Activated T-cell treated with anti-CD3 and anti-CD28 coated beads for 4 hours (primary cell): Measurements from ENCODE around the gene JCHAIN.
A peak's percentile ranks its signal among the peaks of the same experiment; 100 is the strongest.
"Not testable (repeated sequence)": the region's sequence is repeated elsewhere in the genome, so short reads cannot be mapped to it uniquely, and the experiment has no call there.

Experiments used
- DNase-seq: peaks from one replicate; pipeline ENCODE4 v3.0.0-alpha.2; 2020

The JCHAIN gene

GRCh38 chr4:70666369-70666768 lies at the start of gene JCHAIN:
TSS of gene JCHAIN (minus strand) at chr4:70666508. CDS start at chr4:70666490, 18 bp downstream.
- no peak for DNase-seq

DNA sequence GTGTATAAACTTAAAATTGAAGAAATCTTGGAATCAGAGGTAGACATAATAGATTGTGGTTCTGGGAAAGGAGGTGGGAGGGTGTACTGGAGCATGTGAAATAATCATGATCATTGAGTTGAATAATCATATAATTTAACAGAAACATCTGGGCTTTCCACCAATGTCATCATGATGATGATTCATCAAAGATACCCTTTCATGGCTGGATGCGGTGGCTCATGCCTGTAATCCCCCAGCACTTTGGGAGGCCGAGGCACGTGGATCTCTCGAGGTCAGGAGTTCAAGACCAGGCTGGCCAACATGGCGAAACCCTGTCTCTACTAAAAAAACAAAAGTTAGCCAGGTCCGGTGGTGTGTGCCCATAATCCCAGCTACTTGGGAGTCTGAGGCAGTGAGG lies 48.8 kb upstream of the JCHAIN start:
- DNase-seq = no peak

DNA sequence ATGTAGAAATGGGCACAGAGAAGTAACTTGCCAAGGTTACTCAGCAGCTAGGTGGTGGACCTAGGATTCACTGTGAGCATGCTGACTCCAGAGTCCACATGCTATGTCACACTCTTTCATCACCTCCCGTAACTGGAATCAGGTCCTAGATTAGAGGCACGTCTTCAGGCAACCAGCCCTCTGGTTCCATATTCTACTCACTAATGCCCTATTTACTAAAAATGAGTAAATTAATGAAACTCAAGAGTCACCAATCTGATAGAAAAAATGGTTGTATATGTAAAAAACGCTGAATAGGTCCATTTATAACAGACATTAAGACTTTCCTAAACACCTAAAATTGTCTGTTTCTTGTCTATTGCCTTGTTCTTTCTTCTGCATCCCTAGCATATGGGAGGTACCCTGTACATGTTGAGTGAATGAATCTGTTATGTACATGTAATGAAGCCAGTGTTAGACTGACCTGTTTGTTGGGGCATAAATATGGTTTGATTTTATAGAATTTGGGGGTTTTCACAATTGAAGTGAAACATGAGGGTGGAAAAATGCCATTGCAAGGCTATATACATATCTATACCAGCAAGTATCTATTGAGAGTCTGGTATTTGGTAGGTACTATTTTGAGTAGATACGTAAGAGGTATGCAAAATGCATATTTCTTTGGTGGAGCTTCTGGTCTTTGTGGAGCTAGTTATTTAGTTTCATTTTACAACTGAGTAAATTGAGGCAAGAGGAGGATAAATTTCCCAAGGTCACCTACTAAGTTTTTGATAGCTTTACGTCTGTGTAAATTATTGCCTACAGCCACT lies 48.0 kb upstream of the JCHAIN start:
- no peak for DNase-seq

- no peak for DNase-seq
Observed at GRCh38 chr4:70713453-70714078, 47.3 kb upstream of the JCHAIN start.

DNA sequence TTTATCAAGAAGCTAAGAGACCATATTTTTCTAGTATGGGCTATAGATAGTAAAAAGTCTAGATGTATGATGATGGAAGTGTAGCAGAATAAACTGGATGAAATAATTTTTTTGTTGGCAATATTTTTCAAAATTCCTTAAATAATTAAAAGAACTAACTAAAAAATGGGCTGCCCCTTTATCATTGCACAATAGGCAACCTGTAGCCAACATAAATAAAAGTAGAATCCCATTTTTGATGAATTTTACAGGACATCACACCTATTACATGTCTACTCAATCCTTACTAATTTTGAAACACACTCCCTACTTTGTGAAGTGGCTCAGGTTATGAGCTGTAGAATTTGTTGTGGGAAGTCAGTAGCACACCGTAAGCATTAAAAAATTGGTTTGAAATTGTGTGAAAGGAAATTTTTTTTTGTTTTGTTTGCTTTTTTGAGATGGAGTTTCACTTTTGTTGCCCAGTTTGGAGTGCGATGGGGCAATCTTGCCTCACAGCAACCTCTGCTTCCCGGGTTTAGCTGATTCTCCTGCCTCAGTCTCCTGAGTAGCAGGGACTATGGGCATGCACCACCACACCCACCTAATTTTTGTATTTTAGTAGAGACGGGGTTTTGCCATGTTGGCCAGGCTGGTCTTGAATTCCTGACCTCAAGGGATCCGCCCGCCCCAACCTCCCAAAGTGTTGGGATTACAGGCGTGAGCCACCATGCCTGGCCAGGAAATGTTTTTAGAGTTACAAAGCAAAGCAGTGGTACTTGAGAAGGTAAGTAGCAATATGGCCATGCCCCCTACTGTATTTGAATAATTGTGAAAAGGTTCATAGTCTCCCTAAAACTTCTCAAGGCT lies 46.5 kb upstream of the JCHAIN start:
- DNase-seq = no peak

DNA sequence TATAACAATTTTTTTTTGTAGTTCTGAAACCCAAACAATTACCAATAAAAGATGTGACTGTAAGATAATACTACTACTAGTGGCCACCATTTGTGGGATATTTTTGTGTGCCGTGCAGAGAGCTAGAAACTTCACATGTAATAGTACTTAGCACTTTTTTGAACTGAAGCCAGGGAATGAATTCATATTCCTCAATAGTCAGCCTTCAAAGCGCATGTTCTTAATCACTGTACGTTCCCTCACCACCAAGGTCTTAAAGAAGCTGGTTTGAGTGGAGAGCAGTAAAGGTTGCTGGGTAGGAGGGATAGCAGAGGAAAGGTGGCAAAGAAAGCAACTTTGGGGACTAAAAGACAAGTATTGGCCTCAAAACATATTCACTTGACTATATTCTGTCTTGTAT lies 45.8 kb upstream of the JCHAIN start:
- no peak for DNase-seq

GRCh38 chr4:70711599-70711998 lies 45.3 kb upstream of the JCHAIN start:
- no peak for DNase-seq

DNA sequence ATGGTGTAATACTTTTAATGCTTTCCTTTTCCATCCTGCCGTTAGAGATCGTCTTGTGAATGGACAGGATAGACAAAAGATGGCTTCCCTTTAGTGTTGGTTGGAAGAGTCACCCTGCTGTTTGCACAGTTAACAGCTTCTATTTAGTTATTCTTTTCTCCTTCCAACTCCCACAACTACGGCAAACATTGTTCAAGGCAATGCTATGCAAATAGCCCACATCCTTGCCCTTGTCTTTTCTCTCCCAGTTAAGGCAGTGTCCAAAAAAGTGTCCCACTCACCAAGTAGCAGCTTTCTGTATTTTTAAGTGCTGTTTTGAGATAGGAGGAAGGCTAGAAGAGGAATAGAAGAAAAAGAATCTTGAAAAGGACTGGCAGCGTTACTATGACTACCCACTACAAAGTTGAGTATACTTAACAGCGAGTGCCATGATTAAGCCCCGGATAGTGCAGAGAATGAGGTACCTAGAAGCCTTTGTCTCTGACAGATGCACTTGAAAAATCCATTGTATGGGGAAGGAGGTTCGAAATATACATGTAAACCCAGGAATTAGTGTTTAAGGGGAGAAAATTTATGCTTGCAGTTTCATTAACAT lies 43.4 kb upstream of the JCHAIN start:
- DNase-seq = no peak

DNA sequence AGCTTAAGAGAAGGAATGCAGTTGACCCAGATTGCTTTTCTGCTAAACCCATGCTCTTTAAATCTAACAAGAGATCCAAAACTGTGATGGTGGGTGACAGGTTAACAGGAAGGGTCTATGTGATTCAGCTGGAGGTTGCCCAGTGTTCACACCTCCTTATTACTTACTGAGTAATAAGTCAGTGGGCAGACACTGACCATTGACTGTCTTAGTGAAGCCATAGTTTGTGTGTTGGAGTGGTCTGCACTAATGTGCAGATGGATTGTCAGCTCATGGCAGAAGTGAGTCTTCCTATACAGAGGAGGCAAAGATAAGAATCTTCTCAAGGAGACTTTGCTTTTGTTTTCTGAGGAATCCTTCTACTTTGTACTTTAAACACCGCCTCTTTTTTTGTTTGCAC lies 40.2 kb upstream of the JCHAIN start:
- no peak for DNase-seq

- no peak for DNase-seq
Observed at GRCh38 chr4:70706044-70706461, 39.7 kb upstream of the JCHAIN start.

DNA sequence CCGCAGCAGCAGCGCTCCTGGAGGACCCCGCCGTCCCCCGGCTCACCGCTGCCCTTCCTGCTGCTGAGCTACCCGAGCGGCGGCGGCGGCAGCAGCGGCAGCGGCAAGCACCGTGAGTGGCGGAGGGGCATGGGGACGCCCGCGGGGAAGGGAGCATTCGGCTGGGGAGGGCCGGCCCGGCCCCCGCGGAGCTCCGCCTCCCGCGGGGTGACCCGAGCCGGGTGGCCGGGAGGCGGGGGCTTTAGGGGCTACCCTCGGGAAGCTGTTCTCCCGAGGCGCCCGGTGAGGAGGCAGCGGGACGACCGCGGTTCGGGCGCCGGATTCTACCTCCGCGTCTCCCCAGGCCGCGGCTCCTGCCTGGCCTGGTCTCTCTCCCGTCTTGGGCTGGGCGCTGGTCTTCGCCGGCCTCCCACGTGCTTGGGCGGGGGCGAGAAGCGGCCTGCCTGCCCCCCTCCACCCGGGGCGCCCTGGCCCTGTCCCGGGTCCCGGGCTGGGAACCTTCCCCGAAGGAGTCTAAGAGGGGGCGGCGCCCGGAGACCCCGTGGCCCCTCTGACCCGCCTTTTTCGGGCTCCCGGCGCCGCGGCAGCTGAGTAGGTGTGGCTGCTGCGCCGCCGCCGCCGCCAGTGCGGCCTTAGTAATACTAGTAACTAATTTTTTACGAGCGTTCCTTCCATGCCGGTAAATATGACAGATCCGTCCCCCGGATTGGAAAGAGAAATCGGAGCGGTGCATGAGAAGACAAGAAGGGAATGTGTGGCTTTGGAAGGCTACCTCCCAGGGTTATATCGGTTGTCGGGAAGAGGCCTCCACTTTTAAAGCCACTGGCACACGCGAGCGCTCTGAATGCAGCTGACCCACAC lies 39.1 kb upstream of the JCHAIN start:
- peak; percentile 60 for DNase-seq

DNA sequence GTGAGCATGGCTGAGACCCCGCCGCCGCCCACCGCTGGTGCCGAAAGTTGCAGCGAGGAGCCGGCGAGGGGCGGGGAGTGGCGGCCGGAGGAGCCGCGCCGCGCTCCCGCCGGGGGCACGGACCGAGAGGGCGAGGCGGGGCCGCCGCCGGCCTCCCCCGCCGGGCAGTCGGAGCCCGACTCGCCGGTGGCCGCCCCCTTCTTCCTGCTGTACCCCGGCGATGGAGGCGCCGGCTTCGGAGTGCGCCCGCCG lies 38.5 kb upstream of the JCHAIN start:
- no peak for DNase-seq

- DNase-seq = peak; percentile 32
Observed at GRCh38 chr4:70704215-70704930, 38.1 kb upstream of the JCHAIN start.

DNA sequence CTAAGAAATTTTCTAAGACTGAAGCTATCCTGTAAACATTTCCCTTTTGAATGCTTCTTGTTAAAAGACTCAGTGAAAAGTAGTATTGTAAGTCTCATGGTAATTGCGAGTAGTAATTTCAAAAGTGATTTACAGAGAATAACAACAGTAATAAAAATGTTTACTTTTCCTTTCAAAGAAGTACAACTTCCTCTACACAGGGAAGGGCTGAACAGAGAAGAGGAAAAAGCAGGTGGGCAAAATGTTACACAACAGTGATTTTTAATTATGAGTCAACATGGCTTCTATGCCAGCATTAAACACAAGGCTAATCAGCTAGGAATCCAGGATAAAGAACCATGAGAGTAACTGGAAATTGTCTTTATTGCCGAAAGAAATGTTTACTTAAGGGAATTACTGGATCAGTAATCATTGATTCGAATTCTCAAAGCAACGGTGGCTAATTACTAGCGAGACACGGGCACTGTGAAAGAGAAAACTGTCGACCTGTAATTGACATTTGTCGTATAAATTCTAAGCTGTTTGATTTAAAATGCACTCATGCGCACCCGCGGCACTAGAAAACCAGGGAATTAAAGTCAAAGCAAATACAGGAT lies 37.4 kb upstream of the JCHAIN start:
- DNase-seq = no peak

DNA sequence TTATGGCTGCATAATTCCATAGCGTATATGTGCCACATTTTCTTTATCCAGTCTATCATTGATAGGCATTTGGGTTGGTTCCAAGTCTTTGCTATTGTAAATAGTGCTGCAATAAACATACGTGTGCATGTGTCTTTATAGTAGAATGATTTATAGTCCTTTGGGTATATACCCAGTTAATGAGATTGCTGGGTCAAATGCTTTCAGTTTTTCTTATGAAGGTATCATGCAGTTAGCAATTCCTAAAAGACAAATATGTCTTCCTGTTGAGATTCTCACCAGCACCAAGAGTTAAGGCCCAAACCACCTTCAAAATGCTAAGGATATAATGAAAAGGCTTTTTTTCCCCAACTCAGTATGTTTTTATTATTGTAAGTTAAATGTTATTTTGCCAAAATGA lies 36.3 kb upstream of the JCHAIN start:
- DNase-seq = not testable (repeated sequence)

DNA sequence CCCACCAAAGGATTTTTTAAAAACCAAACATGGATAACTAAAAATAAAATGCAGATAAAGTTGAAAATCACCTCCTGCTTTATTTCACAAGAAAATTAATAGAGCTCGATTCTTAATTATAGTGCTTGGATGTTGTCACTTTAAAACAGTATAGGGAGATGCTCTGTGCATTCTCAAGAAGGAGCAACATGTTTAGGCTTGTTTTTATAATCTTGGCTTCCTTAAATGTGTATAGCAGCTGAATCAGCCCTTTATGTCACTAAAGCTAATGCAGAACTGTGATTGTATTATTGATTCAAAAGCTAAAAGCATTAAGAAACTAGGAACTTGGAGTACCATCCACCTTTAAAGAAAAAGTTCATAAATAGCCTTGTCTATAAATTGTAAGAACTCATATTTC lies 35.0 kb upstream of the JCHAIN start:
- no peak for DNase-seq

- no peak for DNase-seq
Observed at GRCh38 chr4:70700712-70701111, 34.4 kb upstream of the JCHAIN start.

GRCh38 chr4:70698435-70698834 lies 32.1 kb upstream of the JCHAIN start:
- not testable (repeated sequence) for DNase-seq

DNA sequence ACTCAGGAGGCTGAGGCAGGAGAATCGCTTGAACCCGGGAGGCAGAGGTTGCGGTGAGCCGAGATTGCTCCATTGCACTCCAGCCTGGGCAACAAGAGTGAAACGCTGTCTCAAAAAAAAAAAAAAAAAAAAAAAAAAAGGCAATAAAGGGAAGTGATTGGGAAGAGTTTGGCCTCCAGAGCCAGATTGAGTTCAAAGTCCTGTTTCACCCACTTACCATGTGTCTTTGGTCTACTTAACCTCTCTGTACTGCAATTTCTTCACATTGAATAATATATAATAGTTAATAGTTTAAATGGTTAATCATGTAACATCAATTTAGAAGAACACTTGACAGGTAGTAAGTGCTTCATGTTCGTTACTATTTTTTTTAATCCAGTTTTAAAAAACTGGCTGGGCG lies 28.3 kb upstream of the JCHAIN start:
- DNase-seq = not testable (repeated sequence)

GRCh38 chr4:70691661-70692060 lies 25.4 kb upstream of the JCHAIN start:
- no peak for DNase-seq

DNA sequence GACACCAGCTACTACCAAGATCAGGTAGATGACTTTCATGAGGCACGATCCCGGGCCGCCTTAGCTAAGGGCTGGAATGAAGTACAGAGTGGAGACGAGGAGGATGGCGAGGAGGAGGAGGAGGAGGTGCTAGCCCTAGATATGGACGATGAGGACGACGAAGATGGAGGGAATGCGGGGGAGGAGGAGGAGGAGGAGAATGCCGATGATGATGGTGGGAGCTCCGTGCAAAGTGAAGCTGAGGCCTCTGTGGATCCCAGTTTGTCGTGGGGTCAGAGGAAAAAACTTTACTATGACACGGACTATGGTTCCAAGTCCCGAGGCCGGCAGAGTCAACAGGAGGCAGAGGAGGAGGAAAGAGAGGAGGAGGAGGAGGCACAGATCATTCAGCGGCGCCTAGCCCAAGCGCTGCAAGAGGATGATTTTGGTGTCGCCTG lies 22.5 kb upstream of the JCHAIN start:
- peak; percentile 22 for DNase-seq
